Tibial artery (tissue), 4 donors: ENCODE measurements around the gene PGAP3.
"Not testable (repeated sequence)": the region's sequence is repeated elsewhere in the genome, so short reads cannot be mapped to it uniquely, and the experiment has no call there.

Experiments used
- DNase-seq, 2 donors: peaks; one replicate each; pipeline ENCODE4 v3.0.0-alpha.2; 2019
- H3K27ac ChIP-seq, 2 donors: fragments of 200-600 bp; sonication (generic) in 1 of 2; 1 replicate in 1 of 2; 2 replicates in 1 of 2; pipeline ENCODE4 v1.5.1; 2018 to 2019; ENCODE audit warnings: mild to moderate bottlenecking in 1 of 2
- H3K27me3 ChIP-seq, 2 donors: fragments of 200-600 bp; sonication (generic) in 1 of 2; one replicate each; pipeline versions ENCODE4 v1.5.1 to v1.6.0; 2016 to 2019
- H3K36me3 ChIP-seq, 3 donors: fragments of 200-600 bp; sonication (generic) in 2 of 3; one replicate each; pipeline ENCODE4 v1.5.1; 2016 to 2019; ENCODE audit warnings: mild to moderate bottlenecking in 2 of 3
- H3K4me1 ChIP-seq, 4 donors: fragments of 200-600 bp; sonication (generic) in 2 of 4; 1 replicate in 3 of 4; 2 replicates in 1 of 4; pipeline ENCODE4 v1.5.1; 2016 to 2019
- H3K4me3 ChIP-seq, 2 donors: fragments of 200-600 bp; sonication (generic) in 1 of 2; 1 replicate in 1 of 2; 2 replicates in 1 of 2; pipeline ENCODE4 v1.5.1; 2018 to 2019; ENCODE audit warnings: mild to moderate bottlenecking in 2 of 2
- H3K9me3 ChIP-seq, 3 donors: fragments of 200-600 bp; sonication (generic) in 1 of 3; one replicate each; pipeline ENCODE4 v1.5.1; 2016 to 2019
- CTCF ChIP-seq, 2 experiments: fragments of 200-600 bp in 1 of 2; fragments of 450-650 bp in 1 of 2; IDR thresholded peaks; one replicate each; pipeline ENCODE4 v1.5.1; 2017 to 2019; ENCODE audit warnings: antibody characterized with exemption in 2 of 2, mild to moderate bottlenecking in 1 of 2, moderate library complexity in 1 of 2
- intact Hi-C: fragments of 100-400 bp; cut with DNase I; formaldehyde crosslinking; loops from one replicate; pipeline ENCODE4 v1.15.0; 2023; ENCODE audit warnings: low total_unique reads

PGAP3 gene

GRCh38 chr17:39730095-39730921, 42.5 kb upstream of the PGAP3 start, which contains the start of gene MIEN1:
Gene MIEN1, minus strand, starts transcription at chr17:39730532. Its CDS starts 37 bp downstream, at chr17:39730495.
- TF ChIP-seq CTCF (IDR thresholded peaks at IDR 0.05), result peak; percentile 90 to 96
- peak within 1 kb of the TSS; percentile 85 to 91 for H3K27ac ChIP-seq
- peaks cover 13 to 40% (median 31%) of the 10 kb centered on the region in 3 donors for H3K36me3 ChIP-seq
- no peaks in the 10 kb centered on the region for H3K9me3 ChIP-seq
- DNase-seq, result peak; percentile 85 to 94
- peak within 1 kb of the TSS; percentile 73 to 82 for H3K4me3 ChIP-seq
- intact Hi-C loops, result loop anchor here (5.0 kb wide), 1 partner anchor 108 kb away; no protein-coding TSS in a partner anchor
- peaks cover 0 to 15% (median 10%) of the 10 kb centered on the region in 4 donors for H3K4me1 ChIP-seq
- H3K27me3 ChIP-seq, result no peaks in the 10 kb centered on the region

GRCh38 chr17:39729280-39729851, 41.5 kb upstream of the PGAP3 start:
- Histone ChIP-seq H3K27ac (peak overlapping the region; percentile 85 to 91), H3K27me3 (no peaks in the 10 kb centered on the region), H3K4me1 (peaks cover 0 to 15% (median 10%) of the 10 kb centered on the region in 4 donors), H3K36me3 (peaks cover 23 to 49% (median 41%) of the 10 kb centered on the region in 3 donors), H3K9me3 (no peaks in the 10 kb centered on the region), H3K4me3 (peak overlapping the region; percentile 73 to 82)
- DNase-seq, result no peak
- TF ChIP-seq CTCF (IDR thresholded peaks at IDR 0.05), result no peak
- intact Hi-C loops, result no loop called here

- H3K36me3 ChIP-seq, result peaks cover 35 to 67% (median 53%) of the 10 kb centered on the region in 3 donors
- DNase-seq, result no peak
- intact Hi-C loops, result no loop called here
- no peak overlapping the region for H3K27ac ChIP-seq
- TF ChIP-seq CTCF (IDR thresholded peaks at IDR 0.05), result no peak
- H3K27me3 ChIP-seq, result no peaks in the 10 kb centered on the region
- H3K4me1 ChIP-seq, result peaks cover 0 to 15% (median 10%) of the 10 kb centered on the region in 4 donors
- H3K4me3 ChIP-seq, result no peak overlapping the region
- H3K9me3 ChIP-seq, result no peaks in the 10 kb centered on the region
These were observed 39.7 kb upstream of the PGAP3 start for GRCh38 chr17:39727556-39727955.

- Histone ChIP-seq H3K4me3 (no peak overlapping the region), H3K9me3 (no peaks in the 10 kb centered on the region), H3K4me1 (peaks cover 0 to 15% (median 10%) of the 10 kb centered on the region in 4 donors), H3K36me3 (peaks cover 44 to 77% (median 60%) of the 10 kb centered on the region in 3 donors), H3K27me3 (no peaks in the 10 kb centered on the region), H3K27ac (no peak overlapping the region)
- no peak for DNase-seq
- intact Hi-C loops, result no loop called here
- no peak for TF ChIP-seq CTCF (IDR thresholded peaks at IDR 0.05)
These were observed 38.8 kb upstream of the PGAP3 start for GRCh38 chr17:39726617-39727016.

- H3K27ac ChIP-seq, H3K27me3 ChIP-seq, DNase-seq, H3K4me3 ChIP-seq, H3K9me3 ChIP-seq, intact Hi-C loops: not testable (repeated sequence)
- Histone ChIP-seq H3K4me1 (peaks cover 0 to 15% (median 10%) of the 10 kb centered on the region in 4 donors), H3K36me3 (peaks cover 46 to 81% (median 60%) of the 10 kb centered on the region in 3 donors)
These were observed 38.1 kb upstream of the PGAP3 start for GRCh38 chr17:39725923-39726322.

GRCh38 chr17:39724731-39725130, 36.9 kb upstream of the PGAP3 start:
- intact Hi-C loops, result no loop called here
- no peak for DNase-seq
- no peaks in the 10 kb centered on the region for H3K9me3 ChIP-seq

More at GRCh38 chr17:39724731-39725130, 36.9 kb upstream of the PGAP3 start:
- H3K27ac ChIP-seq, result no peak overlapping the region
- H3K27me3 ChIP-seq, result no peaks in the 10 kb centered on the region
- H3K4me1 ChIP-seq, result peaks cover 0 to 12% (median 7%) of the 10 kb centered on the region in 4 donors
- H3K4me3 ChIP-seq, result no peak overlapping the region
- TF ChIP-seq CTCF (IDR thresholded peaks at IDR 0.05), result no peak
- H3K36me3 ChIP-seq, result peaks cover 51 to 93% (median 61%) of the 10 kb centered on the region in 3 donors
